Esophagus (tissue), 2 donors: ENCODE measurements around the gene ALDH3B2. TPM values are rescaled to one million over a fixed set of nuclear protein-coding genes. Genes with fewer than 3 reads are reported as not detected.
"Not testable (repeated sequence)": the region's sequence is repeated elsewhere in the genome, so short reads cannot be mapped to it uniquely, and the experiment has no call there.

Source experiments
- H3K27ac ChIP-seq, 2 donors: one replicate each; pipeline ENCODE4 v1.5.1; 2013; ENCODE audit warnings: low read depth in 2 of 2, mild to moderate bottlenecking in 2 of 2, inconsistent platforms in 1 of 2, low read length in 1 of 2, moderate library complexity in 1 of 2
- H3K27me3 ChIP-seq, 2 donors: one replicate each; pipeline ENCODE4 v1.6.1; 2013; ENCODE audit warnings: low read length in 2 of 2, control low read depth in 1 of 2, mild to moderate bottlenecking in 1 of 2; ENCODE audit not compliant: insufficient read depth in 2 of 2, control insufficient read depth in 1 of 2
- H3K36me3 ChIP-seq, 2 donors: one replicate each; pipeline ENCODE4 v1.6.1; 2013; ENCODE audit warnings: low read length in 1 of 2; ENCODE audit not compliant: control insufficient read depth in 2 of 2, insufficient read depth in 2 of 2
- H3K4me1 ChIP-seq, 2 donors: one replicate each; pipeline ENCODE4 v1.6.1; 2013; ENCODE audit warnings: low read length in 1 of 2; ENCODE audit not compliant: control insufficient read depth in 2 of 2, insufficient read depth in 2 of 2
- H3K4me3 ChIP-seq, 2 donors: one replicate each; pipeline ENCODE4 v1.5.1; 2013; ENCODE audit warnings: low read length in 2 of 2, mild to moderate bottlenecking in 2 of 2, low read depth in 1 of 2, moderate library complexity in 1 of 2
- H3K9me3 ChIP-seq, 2 donors: one replicate each; pipeline ENCODE4 v1.6.1; 2013; ENCODE audit warnings: mild to moderate bottlenecking in 2 of 2, low read depth in 1 of 2, low read length in 1 of 2, moderate library complexity in 1 of 2; ENCODE audit not compliant: control insufficient read depth in 2 of 2, insufficient read depth in 1 of 2
- WGBS, 2 donors: extraction: QIAGEN DNeasy Blood & Tissue Kit; methylation state at CpG; one replicate each; pipeline ENCODE4 v1.1.7; 2013; 5-methylcytosine and 5-hydroxymethylcytosine counted together
- polyA plus RNA-seq, 2 donors: library from polyadenylated mRNA; stranded (reverse); fragments of 200-250 nt; gene quantifications; one replicate each; pipeline ENCODE4 v1.2.3, GENCODE V29; 2013
- donor health status: healthy with polysubstance abuse.
- donor health status: Bipolar disorder and iron deficiency.

Gene ALDH3B2
- polyA plus RNA-seq = 100 to 1,000 TPM in 1 of 2 donors, 10 to 100 TPM in 1; 62.8 to 120 TPM

- no peaks in the 10 kb centered on the region for H3K27me3 ChIP-seq
- WGBS, 2 donors = 51 to 62% methylated on average over 8 of the region's 8 CpGs
- H3K4me1 ChIP-seq = peaks cover 0 to 19% of the 10 kb centered on the region in 2 donors
- no peaks in the 10 kb centered on the region for H3K9me3 ChIP-seq
- peak within 1 kb of the TSS; percentile 77 to 92 for H3K27ac ChIP-seq
- H3K4me3 ChIP-seq = peak within 1 kb of the TSS; percentile 60 to 67
- H3K36me3 ChIP-seq = peaks cover 0 to 5% of the 10 kb centered on the region in 2 donors
Observed at GRCh38 chr11:67674442-67674871, at the start of gene ALDH3B2. ALDH3B2 (minus strand) TSS chr11:67674623; CDS start chr11:67666935, 7,688 bp downstream.

- not testable (repeated sequence) for H3K4me3 ChIP-seq, H3K27ac ChIP-seq, H3K36me3 ChIP-seq, H3K4me1 ChIP-seq, H3K27me3 ChIP-seq, H3K9me3 ChIP-seq
- WGBS, 2 donors = 88 to 89% methylated on average over 9 of the region's 9 CpGs
Observed at GRCh38 chr11:67723036-67723435, 48.6 kb upstream of the ALDH3B2 start.

- not testable (repeated sequence) for H3K4me1 ChIP-seq, H3K36me3 ChIP-seq, H3K4me3 ChIP-seq, H3K9me3 ChIP-seq, H3K27me3 ChIP-seq, H3K27ac ChIP-seq
- WGBS, 2 donors = 72 to 78% methylated on average over 7 of the region's 7 CpGs
Observed at GRCh38 chr11:67716226-67716625, 41.8 kb upstream of the ALDH3B2 start.

- H3K27ac ChIP-seq, H3K4me3 ChIP-seq, H3K36me3 ChIP-seq, H3K4me1 ChIP-seq, H3K27me3 ChIP-seq, H3K9me3 ChIP-seq: not testable (repeated sequence)
- WGBS, 2 donors = 63 to 69% methylated on average over 15 to 17 of the region's 17 CpGs
Observed at GRCh38 chr11:67715801-67716200, 41.4 kb upstream of the ALDH3B2 start.

GRCh38 chr11:67713892-67714509, 39.6 kb upstream of the ALDH3B2 start:
- H3K9me3 ChIP-seq, H3K4me1 ChIP-seq, H3K36me3 ChIP-seq, H3K27ac ChIP-seq, H3K4me3 ChIP-seq, H3K27me3 ChIP-seq: not testable (repeated sequence)
- 8 to 9% methylated on average over 4 to 8 of the region's 14 CpGs for WGBS, 2 donors

GRCh38 chr11:67711676-67712075, 37.3 kb upstream of the ALDH3B2 start:
- H3K27ac ChIP-seq, H3K9me3 ChIP-seq, H3K4me1 ChIP-seq, H3K36me3 ChIP-seq, H3K4me3 ChIP-seq, H3K27me3 ChIP-seq: not testable (repeated sequence)
- WGBS, 2 donors = 11 to 18% methylated on average over 19 to 45 of the region's 46 CpGs

- WGBS, 2 donors = 2 to 3% methylated on average over 19 to 26 of the region's 31 CpGs
- H3K4me3 ChIP-seq, H3K27me3 ChIP-seq, H3K9me3 ChIP-seq, H3K4me1 ChIP-seq, H3K27ac ChIP-seq, H3K36me3 ChIP-seq: not testable (repeated sequence)
Observed at GRCh38 chr11:67711212-67711611, 36.8 kb upstream of the ALDH3B2 start.

GRCh38 chr11:67709806-67710205, 35.4 kb upstream of the ALDH3B2 start:
- 71 to 79% methylated on average over 10 to 11 of the region's 11 CpGs for WGBS, 2 donors
- H3K36me3 ChIP-seq, H3K9me3 ChIP-seq, H3K4me3 ChIP-seq, H3K27ac ChIP-seq, H3K4me1 ChIP-seq, H3K27me3 ChIP-seq: not testable (repeated sequence)

- peaks cover 0 to 3% of the 10 kb centered on the region in 2 donors for H3K4me1 ChIP-seq
- no peaks in the 10 kb centered on the region for H3K36me3 ChIP-seq
- no peaks in the 10 kb centered on the region for H3K27me3 ChIP-seq
- no peaks in the 10 kb centered on the region for H3K9me3 ChIP-seq
- 89 to 92% methylated on average over 3 of the region's 3 CpGs for WGBS, 2 donors
- H3K27ac ChIP-seq = no peak overlapping the region
- H3K4me3 ChIP-seq = no peak overlapping the region
Observed at GRCh38 chr11:67705264-67705663, 30.8 kb upstream of the ALDH3B2 start.

- H3K27ac ChIP-seq = no peak overlapping the region
- no peaks in the 10 kb centered on the region for H3K27me3 ChIP-seq
- no peak overlapping the region for H3K4me3 ChIP-seq
- H3K9me3 ChIP-seq = no peaks in the 10 kb centered on the region
- 85 to 87% methylated on average over 7 of the region's 7 CpGs for WGBS, 2 donors
- H3K4me1 ChIP-seq = peaks cover 0 to 5% of the 10 kb centered on the region in 2 donors
- H3K36me3 ChIP-seq = no peaks in the 10 kb centered on the region
Observed at GRCh38 chr11:67704524-67704923, 30.1 kb upstream of the ALDH3B2 start.
